B cell (primary cell): ENCODE results near the gene NMNAT2.

ENCODE experiments used
- EZH2 ChIP-seq: IDR thresholded peaks from 2 replicates; pipeline ENCODE4 v1.6.1; 2012; ENCODE audit warnings: borderline replicate concordance, low read depth, mild to moderate bottlenecking, moderate library complexity, low read length; ENCODE audit not compliant: insufficient read depth, poor library complexity, severe bottlenecking
- TF ChIP-seq, protein P1 (sequence below): fragments of 200-600 bp; IDR thresholded peaks from one replicate; pipeline ENCODE4 v1.8.0; 2022; ENCODE audit warnings: antibody characterized with exemption, mild to moderate bottlenecking

GRCh38 chr1:183432548-183432875 is 14.3 kb upstream of the NMNAT2 start:
- TF ChIP-seq, protein P1, sequence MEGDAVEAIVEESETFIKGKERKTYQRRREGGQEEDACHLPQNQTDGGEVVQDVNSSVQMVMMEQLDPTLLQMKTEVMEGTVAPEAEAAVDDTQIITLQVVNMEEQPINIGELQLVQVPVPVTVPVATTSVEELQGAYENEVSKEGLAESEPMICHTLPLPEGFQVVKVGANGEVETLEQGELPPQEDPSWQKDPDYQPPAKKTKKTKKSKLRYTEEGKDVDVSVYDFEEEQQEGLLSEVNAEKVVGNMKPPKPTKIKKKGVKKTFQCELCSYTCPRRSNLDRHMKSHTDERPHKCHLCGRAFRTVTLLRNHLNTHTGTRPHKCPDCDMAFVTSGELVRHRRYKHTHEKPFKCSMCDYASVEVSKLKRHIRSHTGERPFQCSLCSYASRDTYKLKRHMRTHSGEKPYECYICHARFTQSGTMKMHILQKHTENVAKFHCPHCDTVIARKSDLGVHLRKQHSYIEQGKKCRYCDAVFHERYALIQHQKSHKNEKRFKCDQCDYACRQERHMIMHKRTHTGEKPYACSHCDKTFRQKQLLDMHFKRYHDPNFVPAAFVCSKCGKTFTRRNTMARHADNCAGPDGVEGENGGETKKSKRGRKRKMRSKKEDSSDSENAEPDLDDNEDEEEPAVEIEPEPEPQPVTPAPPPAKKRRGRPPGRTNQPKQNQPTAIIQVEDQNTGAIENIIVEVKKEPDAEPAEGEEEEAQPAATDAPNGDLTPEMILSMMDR: no peak
- no peak for TF ChIP-seq EZH2
